ENCODE data around the gene GPC5.

The GPC5 gene

GRCh38 chr13:91523116-91523515, 124.7 kb downstream of the GPC5 start:
- Histone ChIP-seq H2BK5ac (ENCODE audit: low read depth, low read length, poor library complexity, severe bottlenecking) (no peak overlapping the region), H2BK12ac (ENCODE audit: low read length in 2 of 2) (no peak overlapping the region), H2AK5ac (ENCODE audit: low read length, severe bottlenecking) (no peak overlapping the region), H4K8ac (ENCODE audit: low read length) (no peak overlapping the region), H3K27ac (ENCODE audit: low read length, poor library complexity, severe bottlenecking) (no peak overlapping the region), H2BK120ac (ENCODE audit: low read depth, low read length) (no peak overlapping the region), H2AFZ (ENCODE audit: low read depth, low read length) (no peak overlapping the region), H3K4ac (ENCODE audit: low read depth in 1 of 2, low read length in 2 of 2) (no peak overlapping the region), H3K9me3 (ENCODE audit: control insufficient read depth, low read length) (peaks cover 3% of the 10 kb centered on the region), H3K36me3 (ENCODE audit: control insufficient read depth in 1 of 2, insufficient read depth in 2 of 2, low read depth in 1 of 2, low read length in 2 of 2) (no peaks in the 10 kb centered on the region), H3K9ac (ENCODE audit: low read length) (no peak overlapping the region), H3K18ac (ENCODE audit: low read depth in 1 of 2, low read length in 2 of 2) (no peak overlapping the region), H3K27me3 (ENCODE audit: control insufficient read depth in 1 of 2, insufficient read depth in 1 of 2, low read length in 2 of 2) (no peaks in the 10 kb centered on the region), H3K4me1 (ENCODE audit: control insufficient read depth, insufficient read depth, low read depth, low read length) (no peaks in the 10 kb centered on the region), H2BK15ac (ENCODE audit: low read depth, poor library complexity, severe bottlenecking) (no peak overlapping the region), H4K91ac (ENCODE audit: low read length) (no peak overlapping the region), H3K23ac (ENCODE audit: low read length in 2 of 2) (no peak overlapping the region), H3K4me3 (ENCODE audit: insufficient read depth in 1 of 2, low read depth in 1 of 2, low read length in 2 of 2) (no peak overlapping the region), H3K14ac (ENCODE audit: low read length in 2 of 2) (no peak overlapping the region), H3K4me2 (ENCODE audit: low read length, poor library complexity, severe bottlenecking) (no peak overlapping the region), H3K79me1 (replicated peaks; ENCODE audit: low read length, poor library complexity, severe bottlenecking) (no peaks in the 10 kb centered on the region)
- no peak for DNase-seq
- WGBS: no CpG with 5 or more reads among the region's 3 CpGs

GRCh38 chr13:91526543-91527033, 128.2 kb downstream of the GPC5 start:
- Histone ChIP-seq H4K8ac (ENCODE audit: low read length) (no peak overlapping the region), H3K4me2 (ENCODE audit: low read length, poor library complexity, severe bottlenecking) (no peak overlapping the region), H4K91ac (ENCODE audit: low read length) (no peak overlapping the region), H3K79me1 (replicated peaks; ENCODE audit: low read length, poor library complexity, severe bottlenecking) (no peaks in the 10 kb centered on the region), H3K14ac (ENCODE audit: low read length in 2 of 2) (no peak overlapping the region), H3K18ac (ENCODE audit: low read depth in 1 of 2, low read length in 2 of 2) (no peak overlapping the region), H2BK12ac (ENCODE audit: low read length in 2 of 2) (no peak overlapping the region), H3K36me3 (ENCODE audit: control insufficient read depth in 1 of 2, insufficient read depth in 2 of 2, low read depth in 1 of 2, low read length in 2 of 2) (no peaks in the 10 kb centered on the region), H3K4ac (ENCODE audit: low read depth in 1 of 2, low read length in 2 of 2) (no peak overlapping the region), H3K4me3 (ENCODE audit: insufficient read depth in 1 of 2, low read depth in 1 of 2, low read length in 2 of 2) (no peak overlapping the region), H2AK5ac (ENCODE audit: low read length, severe bottlenecking) (no peak overlapping the region), H2BK120ac (ENCODE audit: low read depth, low read length) (no peak overlapping the region), H3K27ac (ENCODE audit: low read length, poor library complexity, severe bottlenecking) (no peak overlapping the region), H2BK5ac (ENCODE audit: low read depth, low read length, poor library complexity, severe bottlenecking) (no peak overlapping the region), H3K23ac (ENCODE audit: low read length in 2 of 2) (no peak overlapping the region), H3K9ac (ENCODE audit: low read length) (no peak overlapping the region), H3K4me1 (ENCODE audit: control insufficient read depth, insufficient read depth, low read depth, low read length) (no peaks in the 10 kb centered on the region), H3K9me3 (ENCODE audit: control insufficient read depth, low read length) (peaks cover 3% of the 10 kb centered on the region), H2AFZ (ENCODE audit: low read depth, low read length) (no peak overlapping the region), H3K27me3 (ENCODE audit: control insufficient read depth in 1 of 2, insufficient read depth in 1 of 2, low read length in 2 of 2) (no peaks in the 10 kb centered on the region), H2BK15ac (ENCODE audit: low read depth, poor library complexity, severe bottlenecking) (no peak overlapping the region)
- no peak for DNase-seq
- WGBS: 89% methylated on average over 3 of the region's 3 CpGs

- H3K4ac ChIP-seq (ENCODE audit: low read depth in 1 of 2, low read length in 2 of 2): no peak overlapping the region
- no peak for DNase-seq
- no peaks in the 10 kb centered on the region for H3K27me3 ChIP-seq (ENCODE audit: control insufficient read depth in 1 of 2, insufficient read depth in 1 of 2, low read length in 2 of 2)
- H4K91ac ChIP-seq (ENCODE audit: low read length): no peak overlapping the region
- no peak overlapping the region for H2BK120ac ChIP-seq (ENCODE audit: low read depth, low read length)
- H3K9me3 ChIP-seq (ENCODE audit: control insufficient read depth, low read length): peaks cover 3% of the 10 kb centered on the region
- H3K23ac ChIP-seq (ENCODE audit: low read length in 2 of 2): no peak overlapping the region
- H3K18ac ChIP-seq (ENCODE audit: low read depth in 1 of 2, low read length in 2 of 2): no peak overlapping the region
- no peak overlapping the region for H2BK12ac ChIP-seq (ENCODE audit: low read length in 2 of 2)
- no peak overlapping the region for H2AFZ ChIP-seq (ENCODE audit: low read depth, low read length)
- no peaks in the 10 kb centered on the region for H3K36me3 ChIP-seq (ENCODE audit: control insufficient read depth in 1 of 2, insufficient read depth in 2 of 2, low read depth in 1 of 2, low read length in 2 of 2)
- H2BK15ac ChIP-seq (ENCODE audit: low read depth, poor library complexity, severe bottlenecking): no peak overlapping the region
- no peak overlapping the region for H3K14ac ChIP-seq (ENCODE audit: low read length in 2 of 2)
- H3K4me2 ChIP-seq (ENCODE audit: low read length, poor library complexity, severe bottlenecking): no peak overlapping the region
- no peak overlapping the region for H3K27ac ChIP-seq (ENCODE audit: low read length, poor library complexity, severe bottlenecking)
- no peak overlapping the region for H4K8ac ChIP-seq (ENCODE audit: low read length)
- H2AK5ac ChIP-seq (ENCODE audit: low read length, severe bottlenecking): no peak overlapping the region
- no peak overlapping the region for H3K9ac ChIP-seq (ENCODE audit: low read length)
- no peaks in the 10 kb centered on the region for H3K4me1 ChIP-seq (ENCODE audit: control insufficient read depth, insufficient read depth, low read depth, low read length)
- 90% methylated on average over 2 of the region's 3 CpGs for whole genome bisulfite sequencing
- no peaks in the 10 kb centered on the region for H3K79me1 ChIP-seq (replicated peaks; ENCODE audit: low read length, poor library complexity, severe bottlenecking)
- H2BK5ac ChIP-seq (ENCODE audit: low read depth, low read length, poor library complexity, severe bottlenecking): no peak overlapping the region
- H3K4me3 ChIP-seq (ENCODE audit: insufficient read depth in 1 of 2, low read depth in 1 of 2, low read length in 2 of 2): no peak overlapping the region
Measured at GRCh38 chr13:91529739-91530482, 131.5 kb downstream of the GPC5 start.

- H3K9ac ChIP-seq (ENCODE audit: low read length): no peak overlapping the region
- H2BK15ac ChIP-seq (ENCODE audit: low read depth, poor library complexity, severe bottlenecking): no peak overlapping the region
- H3K18ac ChIP-seq (ENCODE audit: low read depth in 1 of 2, low read length in 2 of 2): no peak overlapping the region
- no peak overlapping the region for H2AK5ac ChIP-seq (ENCODE audit: low read length, severe bottlenecking)
- no peak overlapping the region for H3K14ac ChIP-seq (ENCODE audit: low read length in 2 of 2)
- no peak overlapping the region for H3K4me2 ChIP-seq (ENCODE audit: low read length, poor library complexity, severe bottlenecking)
- H3K4ac ChIP-seq (ENCODE audit: low read depth in 1 of 2, low read length in 2 of 2): no peak overlapping the region
- no peak overlapping the region for H2BK120ac ChIP-seq (ENCODE audit: low read depth, low read length)
- no peak overlapping the region for H3K23ac ChIP-seq (ENCODE audit: low read length in 2 of 2)
- H3K27me3 ChIP-seq (ENCODE audit: control insufficient read depth in 1 of 2, insufficient read depth in 1 of 2, low read length in 2 of 2): no peaks in the 10 kb centered on the region
- H3K36me3 ChIP-seq (ENCODE audit: control insufficient read depth in 1 of 2, insufficient read depth in 2 of 2, low read depth in 1 of 2, low read length in 2 of 2): no peaks in the 10 kb centered on the region
- no peak overlapping the region for H4K91ac ChIP-seq (ENCODE audit: low read length)
- no peak overlapping the region for H3K4me3 ChIP-seq (ENCODE audit: insufficient read depth in 1 of 2, low read depth in 1 of 2, low read length in 2 of 2)
- H3K9me3 ChIP-seq (ENCODE audit: control insufficient read depth, low read length): peaks cover 3% of the 10 kb centered on the region
- no peaks in the 10 kb centered on the region for H3K4me1 ChIP-seq (ENCODE audit: control insufficient read depth, insufficient read depth, low read depth, low read length)
- no peak overlapping the region for H4K8ac ChIP-seq (ENCODE audit: low read length)
- DNase-seq: no peak
- 69% methylated on average over 2 of the region's 2 CpGs for WGBS
- H3K79me1 ChIP-seq (replicated peaks; ENCODE audit: low read length, poor library complexity, severe bottlenecking): no peaks in the 10 kb centered on the region
- H3K27ac ChIP-seq (ENCODE audit: low read length, poor library complexity, severe bottlenecking): no peak overlapping the region
- no peak overlapping the region for H2BK5ac ChIP-seq (ENCODE audit: low read depth, low read length, poor library complexity, severe bottlenecking)
- H2AFZ ChIP-seq (ENCODE audit: low read depth, low read length): no peak overlapping the region
- no peak overlapping the region for H2BK12ac ChIP-seq (ENCODE audit: low read length in 2 of 2)
Measured at GRCh38 chr13:91531646-91532045, 133.2 kb downstream of the GPC5 start.
